Prostate gland (tissue), 2 donors: ENCODE measurements around the gene S100A2. TPM values are rescaled to one million over a fixed set of nuclear protein-coding genes. Genes with fewer than 3 reads are reported as not detected.
A peak's percentile ranks its signal among the peaks of the same experiment; 100 is the strongest.

Experiments
- DNase-seq: peaks from one replicate; pipeline ENCODE4 v3.0.0-alpha.2; 2019; ENCODE audit warnings: low spot score
- H3K27ac ChIP-seq, 2 donors: fragments of 200-600 bp; sonication (generic); 2 replicates each; pipeline ENCODE4 v1.5.1; 2017 to 2019
- H3K27me3 ChIP-seq: fragments of 200-600 bp; sonication (generic); replicated peaks from 2 replicates; pipeline ENCODE4 v1.5.1; 2019; ENCODE audit not compliant: insufficient read depth
- H3K36me3 ChIP-seq, 2 donors: fragments of 200-600 bp; sonication (generic); 1 replicate in 1 of 2; 2 replicates in 1 of 2; pipeline versions ENCODE4 v1.5.1 to v1.8.1; 2017 to 2019
- H3K4me1 ChIP-seq: fragments of 200-600 bp; sonication (generic); replicated peaks from 2 replicates; pipeline ENCODE4 v1.5.1; 2019
- H3K4me3 ChIP-seq, 2 donors: fragments of 200-600 bp; sonication (generic); 2 replicates each; pipeline ENCODE4 v1.5.1; 2017 to 2019
- H3K9me3 ChIP-seq: fragments of 200-600 bp; sonication (generic); 2 replicates; pipeline ENCODE4 v1.5.1; 2017
- CTCF ChIP-seq, 4 experiments: fragments of 200-600 bp in 2 of 4; fragments of 450-650 bp in 2 of 4; sonication (generic) in 2 of 4; IDR thresholded peaks; 1 replicate in 3 of 4; 2 replicates in 1 of 4; pipeline ENCODE4 v1.5.1; 2016 to 2019; ENCODE audit warnings: antibody characterized with exemption in 4 of 4, mild to moderate bottlenecking in 2 of 4, moderate library complexity in 2 of 4
- POLR2A ChIP-seq: fragments of 450-650 bp; IDR thresholded peaks from one replicate; pipeline ENCODE4 v1.6.1; 2016; ENCODE audit warnings: antibody characterized with exemption, mild to moderate bottlenecking
- POLR2AphosphoS5 ChIP-seq: sonication (generic); formaldehyde crosslinking; IDR thresholded peaks from one replicate; pipeline ENCODE4 v1.6.1; 2017; ENCODE audit warnings: antibody characterized with exemption
- WGBS: methylation state at CpG from one replicate; pipeline ENCODE4 v1.1.5; 2018; 5-methylcytosine and 5-hydroxymethylcytosine counted together
- intact Hi-C: fragments of 100-400 bp; cut with DNase I; formaldehyde crosslinking; loops from one replicate; pipeline ENCODE4 v1.14.2; 2022
- total RNA-seq, 2 donors: library from RNA; depleted of rRNA; stranded (reverse); fragments of >200 nt; gene quantifications; one replicate each; pipeline ENCODE4 v1.1.0, GENCODE V29; 2016

The S100A2 gene
- total RNA-seq, 2 donors from 2014 or later: 14.1 to 22.6 TPM

- TF ChIP-seq POLR2A: no peak
- TF ChIP-seq CTCF (IDR thresholded peaks at IDR 0.05): no peak
- no peak for TF ChIP-seq POLR2AphosphoS5
- Histone ChIP-seq H3K4me3 (peak overlapping the region in 1 of 2 donors; percentile 46), H3K27me3 (no peaks in the 10 kb centered on the region), H3K9me3 (no peaks in the 10 kb centered on the region), H3K27ac (peak overlapping the region; percentile 80 to 91), H3K4me1 (peaks cover 1% of the 10 kb centered on the region), H3K36me3 (no peaks in the 10 kb centered on the region)
- DNase-seq: no peak
- 66% methylated on average over 5 of the region's 5 CpGs for WGBS
- intact Hi-C loops: loop anchor here (2.0 kb wide), 1 partner anchor 19 kb away; no protein-coding TSS in a partner anchor
These were observed 47.8 kb upstream of the S100A2 start for GRCh38 chr1:153613406-153613805.

- H3K27ac ChIP-seq: peak within 1 kb of the TSS; percentile 80 to 91
- peaks cover 0 to under 1% of the 10 kb centered on the region in 2 donors for H3K36me3 ChIP-seq
- H3K4me3 ChIP-seq: peak within 1 kb of the TSS; percentile 46 to 51
- TF ChIP-seq POLR2A: peak; percentile 93
- peak in 1 of 4 experiments; percentile 17 for TF ChIP-seq CTCF (IDR thresholded peaks at IDR 0.05)
- peak; percentile 78 for TF ChIP-seq POLR2AphosphoS5
- intact Hi-C loops: loop anchor here (2.0 kb wide), 1 partner anchor 20 kb away; no protein-coding TSS in a partner anchor
- peak; percentile 73 for DNase-seq
- 15% methylated on average over 9 of the region's 9 CpGs for WGBS
- no peaks in the 10 kb centered on the region for H3K9me3 ChIP-seq
- peaks cover 4% of the 10 kb centered on the region for H3K4me1 ChIP-seq
- H3K27me3 ChIP-seq: no peaks in the 10 kb centered on the region
These were observed 47.2 kb upstream of the S100A2 start, which contains the start of gene S100A16 for GRCh38 chr1:153612755-153613331. Gene S100A16 (minus strand): TSS chr1:153613137. CDS start chr1:153608151, 4,986 bp downstream.

- intact Hi-C loops: loop anchor here (2.0 kb wide), 1 partner anchor 21 kb away; no protein-coding TSS in a partner anchor
- DNase-seq: peak; percentile 69
- H3K4me1 ChIP-seq: peaks cover 4% of the 10 kb centered on the region
- H3K9me3 ChIP-seq: no peaks in the 10 kb centered on the region
- 20% methylated on average over 11 of the region's 11 CpGs for WGBS
- H3K36me3 ChIP-seq: peaks cover 0 to 7% of the 10 kb centered on the region in 2 donors
- peak overlapping the region; percentile 80 to 91 for H3K27ac ChIP-seq
- TF ChIP-seq POLR2A (no peak), POLR2AphosphoS5 (peak; percentile 22)
- H3K4me3 ChIP-seq: peak overlapping the region; percentile 46 to 51
- H3K27me3 ChIP-seq: no peaks in the 10 kb centered on the region
These were observed 46.6 kb upstream of the S100A2 start for GRCh38 chr1:153612111-153612754.

GRCh38 chr1:153611356-153611755 lies 45.7 kb upstream of the S100A2 start:
- H3K4me1 ChIP-seq: peaks cover 4% of the 10 kb centered on the region
- no peak overlapping the region for H3K4me3 ChIP-seq
- WGBS: 38% methylated on average over 1 of the region's 1 CpG

More at GRCh38 chr1:153611356-153611755, 45.7 kb upstream of the S100A2 start:
- Histone ChIP-seq H3K27me3 (no peaks in the 10 kb centered on the region), H3K36me3 (peaks cover 0 to 7% of the 10 kb centered on the region in 2 donors), H3K9me3 (no peaks in the 10 kb centered on the region), H3K27ac (no peak overlapping the region)
- intact Hi-C loops: no loop called here
- TF ChIP-seq POLR2A: no peak
- no peak for TF ChIP-seq CTCF (IDR thresholded peaks at IDR 0.05)
- TF ChIP-seq POLR2AphosphoS5: no peak
- DNase-seq: no peak
